Hepatocyte (in vitro differentiated cells): ENCODE results near the gene FILIP1.

ENCODE experiments used
- EZH2 ChIP-seq: fragments of 200-600 bp; sonication (generic); IDR thresholded peaks from 2 replicates; pipeline ENCODE4 v1.6.1; 2016; ENCODE audit warnings: antibody characterized with exemption, mild to moderate bottlenecking, borderline replicate concordance
- EZH2phosphoT487 ChIP-seq: fragments of 200-600 bp; sonication (generic); IDR thresholded peaks from one replicate; pipeline ENCODE4 v1.6.1; 2018; ENCODE audit warnings: antibody characterized with exemption, mild to moderate bottlenecking, low read depth, moderate library complexity; ENCODE audit not compliant: unreplicated experiment, severe bottlenecking
- TF ChIP-seq, protein P1 (sequence below): fragments of 200-600 bp; sonication (generic); IDR thresholded peaks from 2 replicates; pipeline ENCODE4 v1.5.1; 2016; ENCODE audit warnings: antibody characterized with exemption, mild to moderate bottlenecking; ENCODE audit not compliant: poor library complexity

DNA sequence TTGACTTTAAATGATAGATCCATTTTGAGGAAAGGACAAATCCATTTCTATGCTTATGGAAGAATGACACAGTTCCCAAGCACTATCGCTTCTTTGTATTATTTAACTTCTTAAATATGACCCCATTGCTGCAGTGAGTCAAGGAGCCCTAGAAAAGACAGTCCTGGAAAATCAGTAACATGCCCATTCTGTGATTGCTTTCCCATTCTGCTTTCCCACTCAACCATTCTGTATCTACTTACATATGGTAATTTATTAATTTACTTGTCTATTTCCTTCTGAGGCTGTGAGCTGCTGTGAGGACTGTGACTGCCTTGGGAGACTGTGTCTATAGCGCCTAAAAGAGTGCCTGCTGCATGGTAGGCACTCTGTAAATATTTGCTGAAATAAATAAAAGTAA, 123.6 kb downstream of the FILIP1 start:
- TF ChIP-seq, protein P1, sequence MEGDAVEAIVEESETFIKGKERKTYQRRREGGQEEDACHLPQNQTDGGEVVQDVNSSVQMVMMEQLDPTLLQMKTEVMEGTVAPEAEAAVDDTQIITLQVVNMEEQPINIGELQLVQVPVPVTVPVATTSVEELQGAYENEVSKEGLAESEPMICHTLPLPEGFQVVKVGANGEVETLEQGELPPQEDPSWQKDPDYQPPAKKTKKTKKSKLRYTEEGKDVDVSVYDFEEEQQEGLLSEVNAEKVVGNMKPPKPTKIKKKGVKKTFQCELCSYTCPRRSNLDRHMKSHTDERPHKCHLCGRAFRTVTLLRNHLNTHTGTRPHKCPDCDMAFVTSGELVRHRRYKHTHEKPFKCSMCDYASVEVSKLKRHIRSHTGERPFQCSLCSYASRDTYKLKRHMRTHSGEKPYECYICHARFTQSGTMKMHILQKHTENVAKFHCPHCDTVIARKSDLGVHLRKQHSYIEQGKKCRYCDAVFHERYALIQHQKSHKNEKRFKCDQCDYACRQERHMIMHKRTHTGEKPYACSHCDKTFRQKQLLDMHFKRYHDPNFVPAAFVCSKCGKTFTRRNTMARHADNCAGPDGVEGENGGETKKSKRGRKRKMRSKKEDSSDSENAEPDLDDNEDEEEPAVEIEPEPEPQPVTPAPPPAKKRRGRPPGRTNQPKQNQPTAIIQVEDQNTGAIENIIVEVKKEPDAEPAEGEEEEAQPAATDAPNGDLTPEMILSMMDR = no peak
- TF ChIP-seq EZH2 = no peak
- no peak for TF ChIP-seq EZH2phosphoT487
